H1 (cell line): Measurements from ENCODE around the gene PTGDS. TPM values are rescaled to one million over a fixed set of nuclear protein-coding genes. Genes with fewer than 3 reads are reported as not detected.

Source experiments
- ATF3 ChIP-seq: IDR thresholded peaks from 2 replicates; pipeline ENCODE4 v1.6.1; 2011; ENCODE audit warnings: low read depth, mild to moderate bottlenecking, low read length; ENCODE audit not compliant: insufficient read depth
- YY1 ChIP-seq: IDR thresholded peaks from 2 replicates; pipeline ENCODE4 v1.6.1; 2011; ENCODE audit warnings: low read depth, mild to moderate bottlenecking, low read length
- polyA plus RNA-seq, 7 experiments: library from polyadenylated mRNA; depleted of rRNA in 3 of 7; stranded (reverse) in 5 of 7; unstranded in 2 of 7; fragments of >200 nt in 5 of 7; fragments of 200-250 nt in 2 of 7; gene quantifications; 1 replicate in 5 of 7; 2 replicates in 1 of 7; 4 replicates in 1 of 7; pipeline versions ENCODE4 v1.2.1 to v1.2.3, GENCODE V29; 2011 to 2013; ENCODE audit warnings: missing spikeins in 2 of 7, mixed read lengths in 2 of 7
- total RNA-seq: library from RNA; stranded (reverse); fragmentation: NEBNext Ultra II Directional; extraction: Animal tissue kit (Norgen Biotek cat#: 25700); gene quantifications from 2 replicates; pipeline ENCODE4 v1.2.1, GENCODE V29; 2021

PTGDS gene
- total and polyA plus RNA-seq, 2 of the 8 experiments (the other 6 are each of a cell fraction or from before 2014, with no cell fraction given), result 1.7 to 2.3 TPM

DNA sequence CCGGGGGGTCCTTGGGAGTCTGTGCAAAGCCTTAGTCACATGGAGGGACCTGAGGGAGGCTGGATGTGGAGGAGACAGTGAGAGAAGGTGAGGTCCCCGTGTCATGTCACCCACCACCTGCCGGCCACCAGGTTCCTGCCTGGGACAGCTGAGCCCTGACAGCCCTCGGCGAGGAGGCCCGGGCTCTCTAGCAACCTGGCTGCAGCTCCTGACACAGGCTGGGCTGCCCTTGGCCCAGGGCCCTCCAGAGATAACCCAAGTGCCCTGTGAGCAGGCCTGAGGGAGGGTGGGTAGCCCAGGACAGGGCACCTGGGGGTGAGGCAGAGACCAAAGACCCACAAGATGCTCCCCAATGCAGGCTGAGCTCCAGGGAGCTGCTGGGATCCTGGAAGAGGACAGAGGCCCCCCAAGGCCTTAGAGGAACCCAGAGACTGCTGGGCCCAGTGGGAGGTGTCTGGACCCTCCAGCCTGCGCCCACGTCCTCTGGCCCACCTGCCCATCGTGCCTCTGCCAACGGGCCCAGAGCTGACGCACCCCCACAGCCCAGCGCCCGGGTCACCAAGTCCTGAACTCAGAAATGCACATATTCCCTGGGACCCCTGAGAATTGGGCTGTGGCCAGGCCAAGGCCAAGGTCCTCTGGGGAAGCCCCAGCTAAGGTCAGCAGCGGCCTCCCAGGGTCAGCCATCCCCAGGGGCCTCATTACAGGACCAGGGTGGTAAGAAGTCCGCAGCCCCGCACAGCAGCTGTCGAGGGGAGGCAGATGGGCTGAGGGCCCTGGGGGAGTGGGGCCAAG is 8.8 kb upstream of the PTGDS start (continued):
- TF ChIP-seq ATF3, result no peak
- TF ChIP-seq YY1, result no peak
- TF ChIP-seq, all 59 proteins: peak for 0
